Fibroblast of lung (primary cell): Measurements from ENCODE around the gene ATP10D.

Experiments used
- EZH2 ChIP-seq: IDR thresholded peaks from 2 replicates; pipeline ENCODE4 v1.5.1; 2012; ENCODE audit warnings: low read length, control low read depth, mild to moderate bottlenecking; ENCODE audit errors: missing control alignments
- TF ChIP-seq, protein P1 (sequence below), 2 donors: IDR thresholded peaks in 1 of 2; conservative IDR thresholded peaks in 1 of 2; 1 replicate in 1 of 2; 2 replicates in 1 of 2; pipeline ENCODE4 v1.5.1; 2011 to 2012; ENCODE audit warnings: low read length in 2 of 2, control low read depth in 1 of 2, inconsistent platforms in 1 of 2, low read depth in 1 of 2, mild to moderate bottlenecking in 1 of 2

DNA sequence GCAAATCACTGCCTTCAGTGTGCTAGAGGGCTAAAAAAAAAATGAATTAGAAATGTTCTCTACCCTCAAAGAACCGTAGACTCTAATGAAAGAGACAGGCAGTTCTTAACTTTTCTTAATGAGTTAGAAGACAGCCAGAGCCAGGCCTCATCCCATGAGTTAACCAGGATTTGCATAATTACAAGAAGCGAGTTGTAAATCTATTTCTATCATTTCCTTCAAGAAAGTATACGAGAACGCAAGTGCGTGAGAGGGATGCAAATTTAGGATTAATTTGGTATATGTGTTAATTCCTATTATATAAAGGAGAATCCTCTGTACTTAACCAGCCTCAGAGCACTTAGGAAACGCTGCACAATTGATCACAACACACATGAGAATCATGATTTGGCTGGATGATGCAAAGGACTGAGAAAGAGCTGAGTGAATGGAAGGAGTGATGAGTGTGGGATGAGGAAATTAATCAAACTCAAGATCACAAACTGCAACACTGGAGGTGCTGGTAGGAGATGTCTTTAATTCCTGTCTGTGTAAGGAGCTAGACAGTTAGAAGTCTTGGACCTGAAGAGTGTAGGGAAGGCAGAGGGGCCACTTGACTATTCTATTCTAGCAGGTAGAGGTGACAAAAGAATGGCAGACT lies 157.2 kb downstream of the ATP10D start:
- TF ChIP-seq, protein P1, sequence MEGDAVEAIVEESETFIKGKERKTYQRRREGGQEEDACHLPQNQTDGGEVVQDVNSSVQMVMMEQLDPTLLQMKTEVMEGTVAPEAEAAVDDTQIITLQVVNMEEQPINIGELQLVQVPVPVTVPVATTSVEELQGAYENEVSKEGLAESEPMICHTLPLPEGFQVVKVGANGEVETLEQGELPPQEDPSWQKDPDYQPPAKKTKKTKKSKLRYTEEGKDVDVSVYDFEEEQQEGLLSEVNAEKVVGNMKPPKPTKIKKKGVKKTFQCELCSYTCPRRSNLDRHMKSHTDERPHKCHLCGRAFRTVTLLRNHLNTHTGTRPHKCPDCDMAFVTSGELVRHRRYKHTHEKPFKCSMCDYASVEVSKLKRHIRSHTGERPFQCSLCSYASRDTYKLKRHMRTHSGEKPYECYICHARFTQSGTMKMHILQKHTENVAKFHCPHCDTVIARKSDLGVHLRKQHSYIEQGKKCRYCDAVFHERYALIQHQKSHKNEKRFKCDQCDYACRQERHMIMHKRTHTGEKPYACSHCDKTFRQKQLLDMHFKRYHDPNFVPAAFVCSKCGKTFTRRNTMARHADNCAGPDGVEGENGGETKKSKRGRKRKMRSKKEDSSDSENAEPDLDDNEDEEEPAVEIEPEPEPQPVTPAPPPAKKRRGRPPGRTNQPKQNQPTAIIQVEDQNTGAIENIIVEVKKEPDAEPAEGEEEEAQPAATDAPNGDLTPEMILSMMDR (conservative IDR thresholded peaks at IDR 0.05 in 1 of 2, IDR thresholded peaks at IDR 0.05 in 1 of 2; ENCODE audit: low read depth in 1 of 2, low read length in 2 of 2) = no peak
- TF ChIP-seq EZH2 = no peak
